AG04450 (cell line): ENCODE results near the gene MADD. TPM values are rescaled to one million over a fixed set of nuclear protein-coding genes. Genes with fewer than 3 reads are reported as not detected.

Experiments used
- CTCF ChIA-PET: fragments of 300-600, 350-600 bp; formaldehyde crosslinking; extraction: SDS; loops from one replicate; lab custom pipeline; 2022; ENCODE audit warnings: antibody characterized with exemption, inconsistent platforms; lab: Charles Lee
- POLR2A ChIA-PET: fragments of 350-600 bp; formaldehyde crosslinking; extraction: SDS; loops from one replicate; lab custom pipeline; 2021; ENCODE audit warnings: antibody characterized with exemption, inconsistent platforms; lab: Yijun Ruan, JAX
- DNase-seq: peaks from one replicate; pipeline ENCODE4 v3.0.0-alpha.2; 2011; ENCODE audit warnings: low read depth, low spot score
- H3K27ac ChIP-seq: one replicate; pipeline ENCODE4 v1.5.1; 2012; ENCODE audit warnings: low read depth, low read length, control low read depth
- H3K27me3 ChIP-seq: one replicate; pipeline ENCODE4 v1.6.0; 2012; ENCODE audit warnings: low read length; ENCODE audit not compliant: control insufficient read depth, insufficient read depth
- H3K4me3 ChIP-seq: 2 replicates; pipeline ENCODE4 v1.5.1; 2011; ENCODE audit warnings: mild to moderate bottlenecking, low read depth, low read length, control low read depth
- H3K9me3 ChIP-seq: 2 replicates; pipeline ENCODE4 v1.5.1; 2012; ENCODE audit warnings: low read length; ENCODE audit not compliant: control insufficient read depth, insufficient read depth
- CTCF ChIP-seq: IDR thresholded peaks from 2 replicates; pipeline ENCODE4 v1.5.1; 2011; ENCODE audit warnings: low read depth, low read length, control low read depth, inconsistent platforms
- polyA plus RNA-seq: library from polyadenylated mRNA; depleted of rRNA; stranded (reverse); fragments of >200 nt; gene quantifications from 2 replicates; pipeline ENCODE4 v1.2.3, GENCODE V29; 2011

MADD gene
- polyA plus RNA-seq, 1 experiment, result 10.5 TPM

- Histone ChIP-seq H3K4me3 (no peak overlapping the region), H3K27me3 (peaks cover 6% of the 10 kb centered on the region), H3K27ac (no peak overlapping the region), H3K9me3 (no peaks in the 10 kb centered on the region; the same call in 1 of the 2 replicates)
- DNase-seq, result no peak
- CTCF ChIA-PET, result no interaction called here
- POLR2A ChIA-PET, result no interaction called here
- no peak for TF ChIP-seq CTCF
These were observed 70.1 kb downstream of the MADD start for GRCh38 chr11:47340010-47340409.

GRCh38 chr11:47340980-47341775, 71.2 kb downstream of the MADD start:
- Histone ChIP-seq H3K27me3 (peaks cover 16% of the 10 kb centered on the region), H3K9me3 (no peaks in the 10 kb centered on the region; the same call in 1 of the 2 replicates), H3K4me3 (no peak overlapping the region), H3K27ac (no peak overlapping the region)
- no peak for DNase-seq
- ChIA-PET CTCF (interaction anchor here (1.2 kb wide), 1 partner anchor 14 kb away, joined by 8 read pairs; no protein-coding TSS in a partner anchor), POLR2A (no interaction called here)
- no peak for TF ChIP-seq CTCF

- Histone ChIP-seq H3K27ac (no peak overlapping the region), H3K9me3 (no peaks in the 10 kb centered on the region; the same call in 1 of the 2 replicates), H3K27me3 (peaks cover 24% of the 10 kb centered on the region), H3K4me3 (no peak overlapping the region)
- ChIA-PET CTCF (interaction anchor here (1.1 to 1.2 kb wide), 2 partner anchors 13 kb away, joined by 3 to 8 read pairs; no protein-coding TSS in a partner anchor), POLR2A (no interaction called here)
- DNase-seq, result no peak
- TF ChIP-seq CTCF, result no peak
These were observed 72.3 kb downstream of the MADD start for GRCh38 chr11:47342036-47342803.

GRCh38 chr11:47342854-47343253, 72.9 kb downstream of the MADD start:
- CTCF ChIA-PET, result interaction anchor here (1.1 kb wide), 1 partner anchor 12 kb away, joined by 3 read pairs; no protein-coding TSS in a partner anchor
- no peaks in the 10 kb centered on the region; the same call in 1 of the 2 replicates for H3K9me3 ChIP-seq
- no peak for TF ChIP-seq CTCF
- H3K27ac ChIP-seq, result no peak overlapping the region
- no peak for DNase-seq
- H3K4me3 ChIP-seq, result no peak overlapping the region
- POLR2A ChIA-PET, result no interaction called here
- H3K27me3 ChIP-seq, result peaks cover 30% of the 10 kb centered on the region
